ENCODE data around the gene FTCD. TPM values are rescaled to one million over a fixed set of nuclear protein-coding genes. Genes with fewer than 3 reads are reported as not detected.

The FTCD gene
- total RNA-seq, 4 donors from 2014 or later: not detected

- 68% methylated on average over 15 of the region's 24 CpGs for WGBS
- DNase-seq (ENCODE audit: low spot score in 2 of 2): peak; percentile 56 to 75
- H3K9me3 ChIP-seq: no peaks in the 10 kb centered on the region
- no peak overlapping the region for H3K27ac ChIP-seq
- TF ChIP-seq POLR2AphosphoS5 (IDR thresholded peaks at IDR 0.05): no peak
- TF ChIP-seq POLR2A (IDR thresholded peaks at IDR 0.05): no peak
- H3K4me3 ChIP-seq: no peak overlapping the region
- peaks cover 89% of the 10 kb centered on the region for H3K36me3 ChIP-seq
- H3K27me3 ChIP-seq: no peaks in the 10 kb centered on the region
- peaks cover 6% of the 10 kb centered on the region for H3K4me1 ChIP-seq
These were observed 38.4 kb downstream of the FTCD start for GRCh38 chr21:46116776-46117585.

- Histone ChIP-seq H3K36me3 (peaks cover 84% of the 10 kb centered on the region), H3K4me1 (peaks cover 6% of the 10 kb centered on the region), H3K27me3 (no peaks in the 10 kb centered on the region), H3K4me3 (no peak overlapping the region), H3K27ac (no peak overlapping the region), H3K9me3 (no peaks in the 10 kb centered on the region)
- peak; percentile 59 to 76 for DNase-seq (ENCODE audit: low spot score in 2 of 2)
- TF ChIP-seq POLR2A (IDR thresholded peaks at IDR 0.05) (no peak), POLR2AphosphoS5 (IDR thresholded peaks at IDR 0.05) (no peak), EP300 (IDR thresholded peaks at IDR 0.05) (no peak), CTCF (IDR thresholded peaks at IDR 0.05) (no peak)
- 92% methylated on average over 12 of the region's 20 CpGs for WGBS
These were observed 39.1 kb downstream of the FTCD start for GRCh38 chr21:46116189-46116775.

- peaks cover 6% of the 10 kb centered on the region for H3K4me1 ChIP-seq
- H3K27me3 ChIP-seq: no peaks in the 10 kb centered on the region
- no peak overlapping the region for H3K4me3 ChIP-seq
- no peaks in the 10 kb centered on the region for H3K9me3 ChIP-seq
- TF ChIP-seq EP300 (IDR thresholded peaks at IDR 0.05): no peak
- TF ChIP-seq POLR2A (IDR thresholded peaks at IDR 0.05): no peak
- no peak for TF ChIP-seq POLR2AphosphoS5 (IDR thresholded peaks at IDR 0.05)
- no peak for TF ChIP-seq CTCF (IDR thresholded peaks at IDR 0.05)
- DNase-seq (ENCODE audit: low spot score in 2 of 2): peak in 1 of 2 donors; percentile 38
- H3K36me3 ChIP-seq: peaks cover 78% of the 10 kb centered on the region
- WGBS: over 99% methylated on average over 9 of the region's 17 CpGs
- no peak overlapping the region for H3K27ac ChIP-seq
These were observed 39.8 kb downstream of the FTCD start for GRCh38 chr21:46115441-46116188.

- Histone ChIP-seq H3K9me3 (no peaks in the 10 kb centered on the region), H3K4me3 (no peak overlapping the region), H3K36me3 (peaks cover 71% of the 10 kb centered on the region), H3K4me1 (peaks cover 6% of the 10 kb centered on the region), H3K27ac (no peak overlapping the region), H3K27me3 (no peaks in the 10 kb centered on the region)
- TF ChIP-seq POLR2A (IDR thresholded peaks at IDR 0.05) (no peak), CTCF (IDR thresholded peaks at IDR 0.05) (no peak)
- WGBS: 91% methylated on average over 4 of the region's 4 CpGs
- peak; percentile 65 to 71 for DNase-seq (ENCODE audit: low spot score in 2 of 2)
These were observed 40.4 kb downstream of the FTCD start for GRCh38 chr21:46114963-46115362.

GRCh38 chr21:46113497-46114176 is 41.7 kb downstream of the FTCD start:
- Histone ChIP-seq H3K4me1 (peaks cover 6% of the 10 kb centered on the region), H3K36me3 (peaks cover 58% of the 10 kb centered on the region), H3K27me3 (no peaks in the 10 kb centered on the region), H3K27ac (no peak overlapping the region), H3K4me3 (no peak overlapping the region), H3K9me3 (no peaks in the 10 kb centered on the region)
- TF ChIP-seq EP300 (IDR thresholded peaks at IDR 0.05) (no peak), CTCF (IDR thresholded peaks at IDR 0.05) (no peak)
- 97% methylated on average over 10 of the region's 16 CpGs for WGBS
- peak; percentile 41 to 61 for DNase-seq (ENCODE audit: low spot score in 2 of 2)

All from suprapubic skin (tissue), 4 donors.